Activated CD4-positive, alpha-beta T cell treated with anti-CD3 and anti-CD28 coated beads, Interleukin-10, Interleukin-2, amounts not matched to agents 100 ng/mL and 50 ng/mL, durations not matched to agents 16 hours and 8 hours (primary cell): ENCODE measurements around the gene NEK1.
"Not testable (repeated sequence)": the region's sequence is repeated elsewhere in the genome, so short reads cannot be mapped to it uniquely, and the experiment has no call there.

Experiments
- DNase-seq: peaks from one replicate; pipeline ENCODE4 v3.0.0-alpha.2; 2020

The NEK1 gene

GRCh38 chr4:169601016-169601771, 11.2 kb downstream of the NEK1 start:
- DNase-seq, result no peak

DNA sequence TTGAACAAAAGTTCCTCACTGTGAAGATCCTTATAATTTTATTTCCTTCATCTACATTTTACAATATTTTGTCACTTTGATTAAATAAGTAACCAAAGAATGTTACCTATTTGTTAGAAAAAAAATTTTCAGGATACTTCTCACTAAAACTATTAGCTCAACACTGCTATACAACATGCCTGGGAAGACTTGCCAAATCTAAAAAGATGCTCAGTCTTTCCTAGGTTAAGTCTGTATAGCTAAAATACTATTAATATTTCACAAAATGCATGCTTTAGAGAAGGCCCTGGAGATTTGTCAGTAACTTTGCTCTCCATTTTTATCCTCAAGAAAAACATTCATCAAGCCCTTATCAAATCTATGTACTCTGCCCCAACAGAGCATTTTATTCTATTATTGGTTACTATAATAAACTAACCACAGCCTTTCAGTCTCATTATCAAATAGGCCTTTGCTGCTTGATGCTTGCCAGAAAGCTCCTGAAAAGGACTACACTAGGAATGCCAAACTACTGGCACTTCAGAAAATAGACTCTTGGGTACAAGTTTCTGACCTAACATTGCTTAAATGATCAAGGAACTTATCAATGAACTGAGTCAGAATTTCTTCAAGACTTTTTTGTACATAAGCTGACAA, 17.7 kb downstream of the NEK1 start:
- no peak for DNase-seq

DNA sequence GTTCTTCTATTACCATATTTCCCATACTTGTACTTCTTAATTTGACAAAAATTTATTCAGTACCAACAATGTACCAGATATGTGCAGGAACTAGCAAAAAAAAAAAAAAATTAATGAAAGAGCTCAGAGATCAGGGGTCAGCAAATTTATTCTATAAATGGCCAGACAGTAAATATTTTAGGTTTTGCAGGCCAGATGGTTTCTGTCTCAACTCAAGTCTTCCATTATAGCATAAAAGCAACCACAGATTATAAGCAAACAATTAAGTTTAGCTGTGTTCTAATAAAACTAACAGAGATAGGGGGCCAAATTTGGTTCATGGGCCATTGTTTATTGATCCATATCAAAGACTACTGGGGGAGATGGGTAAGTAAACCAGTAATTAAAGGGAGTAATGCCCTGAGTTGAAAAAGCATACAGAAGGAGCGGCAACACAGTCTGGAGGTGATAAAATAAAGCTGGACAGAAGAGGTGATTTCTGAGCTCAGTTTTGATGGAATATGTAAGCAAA, 19.3 kb downstream of the NEK1 start:
- DNase-seq, result no peak

DNA sequence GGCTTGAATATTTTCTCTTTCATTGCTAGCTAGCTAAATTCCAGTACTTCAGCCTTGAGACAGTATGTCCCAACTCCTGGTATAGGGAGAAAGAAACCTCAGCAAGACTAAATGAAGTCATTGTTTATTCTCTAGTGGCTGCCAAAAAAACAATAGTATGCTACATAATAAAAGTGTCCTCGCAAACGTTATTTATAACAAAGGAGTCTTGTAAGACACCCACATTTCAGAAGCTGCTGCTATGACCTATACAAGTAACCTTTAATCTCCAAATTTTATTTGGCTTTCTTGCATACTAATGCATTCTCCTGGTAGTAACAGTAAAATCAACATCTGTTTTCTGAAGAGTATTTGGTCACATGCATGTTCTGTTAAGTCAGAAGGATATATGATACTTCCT, 28.8 kb downstream of the NEK1 start:
- DNase-seq, result no peak

GRCh38 chr4:169582706-169583105, 29.7 kb downstream of the NEK1 start:
- no peak for DNase-seq

DNA sequence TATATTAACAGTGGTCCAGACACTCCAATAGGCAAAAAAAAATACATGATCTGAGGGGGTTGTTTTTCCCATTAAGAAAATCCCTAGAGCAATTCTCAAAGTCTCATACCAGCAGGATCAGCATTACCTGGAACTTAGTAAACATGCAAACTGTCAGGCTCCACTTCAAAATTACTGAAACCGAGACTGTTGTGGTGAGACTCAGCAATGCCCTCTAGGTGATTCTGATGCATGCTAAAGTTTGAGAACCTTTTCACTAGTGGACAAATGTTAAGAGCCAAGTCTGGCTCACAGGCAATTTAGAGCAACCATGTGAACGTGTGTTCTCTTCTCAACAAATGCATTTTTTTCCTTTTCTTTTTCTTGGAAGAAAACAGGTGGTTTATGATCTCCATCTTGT, 30.2 kb downstream of the NEK1 start:
- DNase-seq, result peak; percentile 49

DNA sequence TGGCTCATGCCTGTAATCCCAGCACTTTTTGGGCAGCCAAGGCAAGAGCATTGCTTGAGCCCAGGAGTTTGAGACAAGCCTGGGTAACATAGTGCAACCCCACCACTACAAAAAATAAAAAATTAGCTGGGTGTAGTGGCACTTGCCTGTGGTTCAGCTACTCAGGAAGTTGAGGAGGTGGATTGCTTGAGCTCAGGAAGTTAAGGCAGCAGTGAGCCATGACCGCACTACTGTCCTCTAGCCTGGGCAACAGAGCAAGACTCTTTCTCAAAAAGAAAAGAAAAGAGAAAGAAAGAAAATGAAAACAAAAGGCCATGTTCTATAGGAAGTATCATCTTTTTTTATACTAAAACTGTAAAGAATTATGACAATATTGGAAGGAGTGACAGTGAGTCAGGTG, 38.5 kb downstream of the NEK1 start:
- DNase-seq, result no peak

DNA sequence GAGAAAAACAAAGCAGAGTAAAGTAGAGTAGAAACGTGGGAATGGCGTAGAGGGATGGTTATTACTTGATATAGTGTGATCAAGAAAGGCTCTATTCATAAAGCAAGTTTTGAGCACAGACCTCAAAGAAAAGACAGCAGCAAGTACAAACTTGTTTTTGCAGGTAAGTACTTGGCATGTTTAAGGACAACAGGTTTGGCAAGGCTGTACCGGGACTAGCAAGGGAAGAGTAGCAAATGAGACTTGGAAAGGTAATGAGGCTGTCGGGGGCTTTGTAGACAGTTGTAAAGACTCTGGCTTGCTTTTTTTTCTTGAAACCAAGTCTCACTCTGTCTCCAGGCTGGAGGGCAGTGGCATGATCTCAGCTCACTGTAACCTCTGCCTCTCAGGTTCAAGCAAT, 40.9 kb downstream of the NEK1 start:
- DNase-seq, result no peak

GRCh38 chr4:169571012-169571411, 41.4 kb downstream of the NEK1 start:
- DNase-seq, result not testable (repeated sequence)

- not testable (repeated sequence) for DNase-seq
Measured at GRCh38 chr4:169570266-169570665, 42.1 kb downstream of the NEK1 start.

GRCh38 chr4:169569188-169569587, 43.2 kb downstream of the NEK1 start:
- not testable (repeated sequence) for DNase-seq

- DNase-seq, result no peak
Measured at GRCh38 chr4:169567916-169568315, 44.5 kb downstream of the NEK1 start.

GRCh38 chr4:169566021-169566818, 46.2 kb downstream of the NEK1 start:
- peak; percentile 43 for DNase-seq

- DNase-seq, result no peak
Measured at GRCh38 chr4:169565606-169566005, 46.8 kb downstream of the NEK1 start.

- DNase-seq, result no peak
Measured at GRCh38 chr4:169557061-169557636, 55.2 kb downstream of the NEK1 start.

DNA sequence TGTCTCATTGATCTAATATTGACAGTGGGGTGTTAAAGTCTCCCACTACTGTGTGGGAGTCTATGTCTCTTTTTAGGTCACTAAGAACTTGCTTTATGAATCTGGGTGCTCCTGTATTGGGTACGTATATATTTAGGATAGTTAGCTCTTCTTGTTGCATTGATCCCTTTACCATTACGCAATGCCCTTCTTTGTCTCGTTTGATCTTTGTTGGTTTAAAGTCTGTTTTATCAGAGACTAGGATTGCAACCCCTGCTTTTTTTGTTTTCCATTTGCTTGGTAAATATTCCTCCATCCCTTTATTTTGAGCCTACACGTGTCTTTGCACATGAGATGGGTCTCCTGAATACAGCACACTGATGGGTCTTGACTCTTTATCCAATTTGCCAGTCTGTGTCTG, 65.8 kb downstream of the NEK1 start:
- not testable (repeated sequence) for DNase-seq

- no peak for DNase-seq
Measured at GRCh38 chr4:169540774-169541173, 71.6 kb downstream of the NEK1 start.

DNA sequence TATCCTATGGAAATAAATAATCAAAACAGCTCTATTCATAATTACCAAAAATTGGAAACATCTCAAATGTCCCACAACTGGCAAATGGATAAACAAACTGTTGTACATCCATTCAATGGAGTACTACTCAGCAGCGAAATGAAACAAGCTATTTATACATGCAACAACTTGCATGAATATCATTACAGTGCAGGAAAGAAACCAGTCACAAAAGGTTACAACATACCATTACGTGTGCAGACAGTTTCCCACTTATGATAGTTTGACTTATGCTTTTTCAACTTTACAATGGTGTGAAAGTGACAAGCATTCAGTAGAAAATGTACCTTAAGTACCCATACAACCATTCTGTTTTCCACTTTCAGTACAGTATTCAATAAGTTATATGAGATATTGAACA, 82.3 kb downstream of the NEK1 start:
- DNase-seq, result no peak

- DNase-seq, result no peak
Measured at GRCh38 chr4:169523796-169524195, 88.6 kb downstream of the NEK1 start.

DNA sequence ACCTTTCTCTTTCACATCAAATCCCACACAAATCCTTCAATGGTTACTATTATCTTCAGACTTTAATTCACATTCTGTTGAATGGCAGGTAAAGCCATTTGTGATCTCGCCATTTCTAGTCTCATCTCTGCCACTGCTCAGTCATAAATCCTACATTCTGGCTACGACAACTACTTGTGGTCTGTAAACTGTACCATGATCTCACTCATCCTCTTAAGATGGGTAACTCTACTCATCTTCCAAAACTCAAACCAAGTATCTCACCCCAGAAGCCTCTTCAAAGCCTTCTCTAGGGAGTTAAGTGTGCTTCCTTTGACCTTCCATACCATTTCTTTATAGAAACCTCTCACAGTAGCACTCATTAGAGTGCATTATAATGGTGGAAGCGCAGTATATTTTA, 101.8 kb downstream of the NEK1 start:
- peak; percentile 20 for DNase-seq

- DNase-seq, result no peak
Measured at GRCh38 chr4:169506903-169507302, 105.5 kb downstream of the NEK1 start.

GRCh38 chr4:169499907-169500306, 112.5 kb downstream of the NEK1 start:
- DNase-seq, result not testable (repeated sequence)

GRCh38 chr4:169494234-169494633, 118.1 kb downstream of the NEK1 start:
- DNase-seq, result not testable (repeated sequence)
